H1 (cell line): ENCODE data around the gene RAP1GAP. TPM values are rescaled to one million over a fixed set of nuclear protein-coding genes. Genes with fewer than 3 reads are reported as not detected.

ENCODE experiments used
- ASH2L ChIP-seq: fragments of 200-600, 300-600 bp; sonication (generic); IDR thresholded peaks from one replicate; pipeline ENCODE4 v1.7.1; 2017; ENCODE audit warnings: low read length
- BRCA1 ChIP-seq: IDR thresholded peaks from 2 replicates; pipeline ENCODE4 v1.6.1; 2012; ENCODE audit warnings: low read depth, low read length, improper control_type of control experiment
- CBX8 ChIP-seq: fragments of 300-800, 300-1000 bp; sonication (generic); IDR thresholded peaks from 2 replicates; pipeline ENCODE4 v1.7.1; 2016; ENCODE audit warnings: low read depth, low read length, borderline replicate concordance
- CHD1 ChIP-seq: IDR thresholded peaks from 2 replicates; pipeline ENCODE4 v1.6.1; 2012; ENCODE audit warnings: low read depth, low read length, improper control_type of control experiment
- E2F6 ChIP-seq: IDR thresholded peaks from 2 replicates; pipeline ENCODE4 v1.6.1; 2012; ENCODE audit warnings: inconsistent platforms
- NANOG ChIP-seq: IDR thresholded peaks from 2 replicates; pipeline ENCODE4 v1.6.1; 2011; ENCODE audit warnings: low read length, low read depth, mild to moderate bottlenecking, inconsistent platforms; ENCODE audit not compliant: insufficient read depth, poor library complexity, severe bottlenecking
- PHF8 ChIP-seq: fragments of 200-600 bp; sonication (generic); conservative IDR thresholded peaks from 2 replicates; pipeline ENCODE4 v1.7.1; 2012; ENCODE audit warnings: low read depth, mild to moderate bottlenecking, inconsistent platforms, low read length, moderate library complexity
- POU5F1 ChIP-seq: IDR thresholded peaks from 2 replicates; pipeline ENCODE4 v1.6.1; 2011; ENCODE audit warnings: low read depth, mild to moderate bottlenecking, low read length, moderate library complexity
- SIRT6 ChIP-seq: IDR thresholded peaks from one replicate; pipeline ENCODE4 v1.7.1; 2012; ENCODE audit warnings: low read length, inconsistent platforms
- TBP ChIP-seq: IDR thresholded peaks from 2 replicates; pipeline ENCODE4 v1.6.1; 2011; ENCODE audit warnings: low read depth, low read length, improper control_type of control experiment
- polyA plus RNA-seq, 7 experiments: library from polyadenylated mRNA; depleted of rRNA in 3 of 7; stranded (reverse) in 5 of 7; unstranded in 2 of 7; fragments of >200 nt in 5 of 7; fragments of 200-250 nt in 2 of 7; gene quantifications; 1 replicate in 5 of 7; 2 replicates in 1 of 7; 4 replicates in 1 of 7; pipeline versions ENCODE4 v1.2.1 to v1.2.3, GENCODE V29; 2011 to 2013; ENCODE audit warnings: missing spikeins in 2 of 7, mixed read lengths in 2 of 7
- total RNA-seq: library from RNA; stranded (reverse); fragmentation: NEBNext Ultra II Directional; extraction: Animal tissue kit (Norgen Biotek cat#: 25700); gene quantifications from 2 replicates; pipeline ENCODE4 v1.2.1, GENCODE V29; 2021

The RAP1GAP gene
- total and polyA plus RNA-seq, 2 of the 8 experiments (the other 6 are each of a cell fraction or from before 2014, with no cell fraction given) = 8.4 TPM

- TF ChIP-seq NANOG (no peak), PHF8 (no peak), SIRT6 (no peak), ASH2L (no peak), E2F6 (no peak), CBX8 (no peak), TBP (no peak), CHD1 (no peak), POU5F1 (no peak), BRCA1 (no peak)
Measured at GRCh38 chr1:21681426-21681825, 12.3 kb upstream of the RAP1GAP start (continued).
